Measurements from ENCODE around the gene CTIF. TPM values are rescaled to one million over a fixed set of nuclear protein-coding genes. Genes with fewer than 3 reads are reported as not detected.

CTIF gene
- total and polyA plus RNA-seq, 2 experiments from 2014 or later = 8.6 to 14.4 TPM

GRCh38 chr18:48887294-48887904 is 348.6 kb downstream of the CTIF start:
- no peaks in the 10 kb centered on the region for H3K79me2 ChIP-seq (replicated peaks; ENCODE audit: insufficient read depth)
- peaks cover 11% of the 10 kb centered on the region for H3K4me1 ChIP-seq (ENCODE audit: insufficient read depth)
- no peak overlapping the region for H3K4me3 Mint-ChIP-seq
- no peaks in the 10 kb centered on the region; the same call in 2 of the 3 replicates for H3K9me3 Mint-ChIP-seq
- H3K4me2 ChIP-seq = no peak overlapping the region
- no peak overlapping the region for H3K4me3 ChIP-seq
- H3K27me3 Mint-ChIP-seq (ENCODE audit: insufficient read depth, low read depth, poor library complexity) = peaks cover 12% of the 10 kb centered on the region
- H3K27ac ChIP-seq (ENCODE audit: low read depth) = no peak overlapping the region
- DNase-seq (ENCODE audit: low spot score) = no peak
- 0 out of 2 replicates have a peak overlapping the region, but pooled peaks have one; percentile 28 for H3K27ac Mint-ChIP-seq
- no peaks in the 10 kb centered on the region for H3K9me2 ChIP-seq (ENCODE audit: insufficient read depth)
- no peaks in the 10 kb centered on the region; the same call in 2 of the 3 replicates for H3K36me3 Mint-ChIP-seq (ENCODE audit: low read depth)
- H2AFZ ChIP-seq = no peak overlapping the region; the same call in 1 of the 2 replicates
- ATAC-seq = no peak
- TF ChIP-seq EZH2phosphoT487 (IDR thresholded peaks at IDR 0.05; ENCODE audit: unreplicated experiment) (no peak), NANOG (IDR thresholded peaks at IDR 0.05; ENCODE audit: borderline replicate concordance) (no peak), CREB1 (CRISPR knock-in tag; IDR thresholded peaks at IDR 0.05; ENCODE audit: low read depth) (no peak), ETS1 (IDR thresholded peaks at IDR 0.05) (no peak), ZNF462 (CRISPR knock-in tag; IDR thresholded peaks at IDR 0.05) (no peak), ZNF114 (CRISPR knock-in tag; IDR thresholded peaks at IDR 0.05) (no peak)
- H3F3A ChIP-seq (replicated peaks; ENCODE audit: low read depth) = no peaks in the 10 kb centered on the region
- peaks cover 27% of the 10 kb centered on the region for H3K4me1 Mint-ChIP-seq
- no peaks in the 10 kb centered on the region for H3K36me3 ChIP-seq (ENCODE audit: insufficient read depth)
- H3K27me3 ChIP-seq (ENCODE audit: insufficient read depth) = no peaks in the 10 kb centered on the region
- no peaks in the 10 kb centered on the region for H4K20me1 ChIP-seq (replicated peaks; ENCODE audit: insufficient read depth)
